ENCODE data around the gene RAP1GDS1. TPM values are rescaled to one million over a fixed set of nuclear protein-coding genes. Genes with fewer than 3 reads are reported as not detected.

The RAP1GDS1 gene
- polyA plus RNA-seq, 1 of the 3 experiments (the other 2 are of a cell fraction): 25.6 TPM

DNA sequence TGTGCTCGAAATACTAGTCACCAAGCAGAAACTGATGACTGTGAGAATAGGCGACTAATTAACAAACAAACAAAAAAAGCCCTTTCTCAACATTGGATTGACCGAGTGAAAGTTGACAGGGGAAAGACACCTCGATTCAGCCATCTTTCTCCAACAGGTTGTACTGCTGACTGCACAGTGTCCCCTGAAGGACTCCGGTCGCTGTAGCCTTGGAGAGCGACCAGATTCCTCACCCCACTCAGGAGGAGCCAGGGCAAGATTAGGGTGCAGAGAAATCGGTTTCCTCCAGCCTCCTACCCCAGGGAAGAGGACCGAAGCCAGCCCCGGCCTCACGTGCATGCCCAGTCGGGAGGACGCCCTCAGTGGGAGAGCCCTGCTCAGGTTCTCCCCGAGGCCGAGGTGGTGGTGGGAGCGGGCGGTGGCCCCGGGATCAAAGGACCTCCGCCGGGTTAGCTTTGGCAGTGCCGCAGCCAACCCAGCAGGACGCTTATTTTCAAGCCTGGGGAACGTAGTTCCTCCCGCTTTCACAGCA lies 1.1 kb upstream of the RAP1GDS1 start:
- POLR2A ChIA-PET: interaction anchor here (0.6 to 1.7 kb wide), 8 partner anchors 24 to 736 kb away, joined by 3 to 9 read pairs (median 4); partner anchors contain the start of genes METAP1, STPG2 and TSPAN5
- Histone ChIP-seq H3K9me2 (no peaks in the 10 kb centered on the region), H3K27ac (ENCODE audit: low read depth in 2 of 2, low read length in 1 of 2) (peak overlapping the region; percentile 95 to 98), H2AFZ (ENCODE audit: low read depth) (peak overlapping the region; percentile 75; the same call in 1 of the 2 replicates), H3K27me3 (ENCODE audit: insufficient read depth) (no peaks in the 10 kb centered on the region), H4K20me1 (ENCODE audit: insufficient read depth) (peaks cover 8% of the 10 kb centered on the region), H3K4me3 (ENCODE audit: low read depth in 2 of 2, low read length in 1 of 2) (peak overlapping the region; percentile 65 to 77), H3K79me2 (ENCODE audit: insufficient read depth) (peaks cover 50% of the 10 kb centered on the region), H3K9me3 (no peaks in the 10 kb centered on the region), H3K36me3 (replicated peaks in 1 of 2; ENCODE audit: control insufficient read depth in 1 of 2, insufficient read depth in 2 of 2, low read length in 1 of 2) (no peaks in the 10 kb centered on the region), H3K4me2 (peak overlapping the region; percentile 93), H3K9ac (peak overlapping the region; percentile 98), H3K4me1 (ENCODE audit: control insufficient read depth in 1 of 2, insufficient read depth in 2 of 2, low read depth in 1 of 2, low read length in 1 of 2) (peaks cover 12 to 18% of the 10 kb centered on the region in 2 experiments; a peak in 3 of 4 replicates), H3F3A (replicated peaks; ENCODE audit: insufficient read depth) (no peaks in the 10 kb centered on the region)
- 0 out of 2 replicates have a peak, but pooled peaks have one; percentile 18 for TF ChIP-seq SIN3A (IDR thresholded peaks at IDR 0.05; ENCODE audit: borderline replicate concordance, low read depth, low read length)
- 0 out of 2 replicates have a peak, but pooled peaks have one; percentile 32 for TF ChIP-seq TAF1 (IDR thresholded peaks at IDR 0.05; ENCODE audit: borderline replicate concordance, low read depth, low read length)
- TF ChIP-seq SMC3 (IDR thresholded peaks at IDR 0.05; ENCODE audit: low read depth, low read length): no peak
- TF ChIP-seq MXI1 (IDR thresholded peaks at IDR 0.05; ENCODE audit: low read depth, low read length): no peak
- no peak for TF ChIP-seq GATA2 (CRISPR knock-in tag; IDR thresholded peaks at IDR 0.05)
- no peak for TF ChIP-seq POLR2AphosphoS5 (IDR thresholded peaks at IDR 0.05; ENCODE audit: low read depth, low read length)
- no peak for TF ChIP-seq YY1 (IDR thresholded peaks at IDR 0.05; ENCODE audit: low read depth)
- no peak for TF ChIP-seq CHD2 (IDR thresholded peaks at IDR 0.05; ENCODE audit: low read length, partially characterized antibody)
- no peak for TF ChIP-seq RFX5 (IDR thresholded peaks at IDR 0.05; ENCODE audit: low read length)
- no peak for TF ChIP-seq TCF12 (IDR thresholded peaks at IDR 0.05)
- TF ChIP-seq, protein P1, sequence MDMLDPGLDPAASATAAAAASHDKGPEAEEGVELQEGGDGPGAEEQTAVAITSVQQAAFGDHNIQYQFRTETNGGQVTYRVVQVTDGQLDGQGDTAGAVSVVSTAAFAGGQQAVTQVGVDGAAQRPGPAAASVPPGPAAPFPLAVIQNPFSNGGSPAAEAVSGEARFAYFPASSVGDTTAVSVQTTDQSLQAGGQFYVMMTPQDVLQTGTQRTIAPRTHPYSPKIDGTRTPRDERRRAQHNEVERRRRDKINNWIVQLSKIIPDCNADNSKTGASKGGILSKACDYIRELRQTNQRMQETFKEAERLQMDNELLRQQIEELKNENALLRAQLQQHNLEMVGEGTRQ (IDR thresholded peaks at IDR 0.05; ENCODE audit: borderline replicate concordance, low read depth, low read length): no peak
- TF ChIP-seq JUND (IDR thresholded peaks at IDR 0.05): no peak
- TF ChIP-seq RCOR1 (IDR thresholded peaks at IDR 0.05; ENCODE audit: low read length): no peak
- TF ChIP-seq, protein P2, sequence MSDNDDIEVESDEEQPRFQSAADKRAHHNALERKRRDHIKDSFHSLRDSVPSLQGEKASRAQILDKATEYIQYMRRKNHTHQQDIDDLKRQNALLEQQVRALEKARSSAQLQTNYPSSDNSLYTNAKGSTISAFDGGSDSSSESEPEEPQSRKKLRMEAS (IDR thresholded peaks at IDR 0.05; ENCODE audit: low read depth): peak; percentile 32; the same call in 1 of the 2 replicates
- TF ChIP-seq, protein P3, sequence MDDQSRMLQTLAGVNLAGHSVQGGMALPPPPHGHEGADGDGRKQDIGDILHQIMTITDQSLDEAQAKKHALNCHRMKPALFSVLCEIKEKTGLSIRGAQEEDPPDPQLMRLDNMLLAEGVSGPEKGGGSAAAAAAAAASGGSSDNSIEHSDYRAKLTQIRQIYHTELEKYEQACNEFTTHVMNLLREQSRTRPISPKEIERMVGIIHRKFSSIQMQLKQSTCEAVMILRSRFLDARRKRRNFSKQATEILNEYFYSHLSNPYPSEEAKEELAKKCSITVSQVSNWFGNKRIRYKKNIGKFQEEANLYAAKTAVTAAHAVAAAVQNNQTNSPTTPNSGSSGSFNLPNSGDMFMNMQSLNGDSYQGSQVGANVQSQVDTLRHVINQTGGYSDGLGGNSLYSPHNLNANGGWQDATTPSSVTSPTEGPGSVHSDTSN (IDR thresholded peaks at IDR 0.05): no peak
- no peak for TF ChIP-seq FOXJ3 (CRISPR knock-in tag; IDR thresholded peaks at IDR 0.05)
- TF ChIP-seq RAD21 (IDR thresholded peaks at IDR 0.05; ENCODE audit: low read length): no peak
- no peak for TF ChIP-seq NRF1 (IDR thresholded peaks at IDR 0.05; ENCODE audit: low read depth, low read length)
- no peak for TF ChIP-seq FOSL2 (IDR thresholded peaks at IDR 0.05; ENCODE audit: borderline replicate concordance, low read depth)
- TF ChIP-seq MEF2A (IDR thresholded peaks at IDR 0.05; ENCODE audit: borderline replicate concordance, low read depth): no peak
- no peak for TF ChIP-seq RXRA (IDR thresholded peaks at IDR 0.05; ENCODE audit: borderline replicate concordance, low read depth)
- TF ChIP-seq, protein P4, sequence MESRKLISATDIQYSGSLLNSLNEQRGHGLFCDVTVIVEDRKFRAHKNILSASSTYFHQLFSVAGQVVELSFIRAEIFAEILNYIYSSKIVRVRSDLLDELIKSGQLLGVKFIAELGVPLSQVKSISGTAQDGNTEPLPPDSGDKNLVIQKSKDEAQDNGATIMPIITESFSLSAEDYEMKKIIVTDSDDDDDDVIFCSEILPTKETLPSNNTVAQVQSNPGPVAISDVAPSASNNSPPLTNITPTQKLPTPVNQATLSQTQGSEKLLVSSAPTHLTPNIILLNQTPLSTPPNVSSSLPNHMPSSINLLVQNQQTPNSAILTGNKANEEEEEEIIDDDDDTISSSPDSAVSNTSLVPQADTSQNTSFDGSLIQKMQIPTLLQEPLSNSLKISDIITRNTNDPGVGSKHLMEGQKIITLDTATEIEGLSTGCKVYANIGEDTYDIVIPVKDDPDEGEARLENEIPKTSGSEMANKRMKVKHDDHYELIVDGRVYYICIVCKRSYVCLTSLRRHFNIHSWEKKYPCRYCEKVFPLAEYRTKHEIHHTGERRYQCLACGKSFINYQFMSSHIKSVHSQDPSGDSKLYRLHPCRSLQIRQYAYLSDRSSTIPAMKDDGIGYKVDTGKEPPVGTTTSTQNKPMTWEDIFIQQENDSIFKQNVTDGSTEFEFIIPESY (IDR thresholded peaks at IDR 0.05; ENCODE audit: borderline replicate concordance, low read depth): no peak
- TF ChIP-seq NFIC (IDR thresholded peaks at IDR 0.05; ENCODE audit: borderline replicate concordance): no peak
- CTCF ChIA-PET: interaction anchor here (0.6 to 1.1 kb wide), 3 partner anchors 9 to 400 kb away, joined by 3 read pairs; no protein-coding TSS in a partner anchor
- DNase-seq: peak; percentile 73
- 8% methylated on average over 18 of the region's 24 CpGs for WGBS (ENCODE audit: low lambda C conversion rate)
